Panc1 (cell line): ENCODE measurements around the gene RIPK3. TPM values are rescaled to one million over a fixed set of nuclear protein-coding genes. Genes with fewer than 3 reads are reported as not detected.
"Not testable (repeated sequence)": the region's sequence is repeated elsewhere in the genome, so short reads cannot be mapped to it uniquely, and the experiment has no call there.

Source experiments
- ATAC-seq: fragments of 200-7000 bp; cut with Tn5 transposase; 2 replicates; pipeline ENCODE4 v1.9.1; 2020; ENCODE audit warnings: mild to moderate bottlenecking, moderate library complexity
- BruUV-seq: library from RNA; stranded (reverse); fragments of 400-500 nt; replicated peaks from 2 replicates; lab custom pipeline; 2021; lab: Mats Ljungman, UMichigan
- CTCF ChIA-PET: fragments of 300-600 bp; sonication (Branson Sonifier 250); formaldehyde crosslinking; loops from one replicate; lab custom pipeline; 2022; ENCODE audit warnings: antibody characterized with exemption; lab: Charles Lee
- POLR2A ChIA-PET: fragments of 300-600 bp; sonication (Branson Sonifier 250); formaldehyde crosslinking; loops from one replicate; lab custom pipeline; 2022; ENCODE audit warnings: antibody characterized with exemption; lab: Charles Lee
- DNase-seq: peaks from one replicate; pipeline ENCODE4 v3.0.0-alpha.2; 2010; ENCODE audit warnings: low read depth, low spot score
- H3K27ac ChIP-seq: 2 replicates; pipeline ENCODE4 v1.5.1; 2011; ENCODE audit warnings: mild to moderate bottlenecking, low read length, inconsistent platforms
- H3K27me3 ChIP-seq: fragments of 200-500 bp; sonication (Bioruptor generic); 2 replicates; pipeline ENCODE4 v1.6.0; 2014; ENCODE audit warnings: low read length, inconsistent platforms; ENCODE audit not compliant: control insufficient read depth, insufficient read depth
- H3K36me3 ChIP-seq: fragments of 200-500 bp; sonication (Bioruptor generic); 2 replicates; pipeline ENCODE4 v1.5.1; 2014; ENCODE audit warnings: inconsistent platforms, mild to moderate bottlenecking, low read length, moderate library complexity; ENCODE audit not compliant: control insufficient read depth, insufficient read depth
- H3K4me1 ChIP-seq: 2 replicates; pipeline ENCODE4 v1.5.1; 2011; ENCODE audit warnings: inconsistent platforms, mild to moderate bottlenecking, low read length, moderate library complexity; ENCODE audit not compliant: control insufficient read depth, insufficient read depth
- H3K4me3 ChIP-seq, 2 experiments: 2 replicates each; pipeline ENCODE4 v1.5.1; 2011 to 2012; ENCODE audit warnings: low read depth in 2 of 2, low read length in 2 of 2, mild to moderate bottlenecking in 2 of 2, inconsistent platforms in 1 of 2, moderate library complexity in 1 of 2
- H3K9me3 ChIP-seq: fragments of 200-500 bp; sonication (Bioruptor generic); 2 replicates; pipeline ENCODE4 v1.5.1; 2014; ENCODE audit warnings: low read depth, mild to moderate bottlenecking, inconsistent platforms, low read length, moderate library complexity; ENCODE audit not compliant: control insufficient read depth, insufficient read depth
- CTCF ChIP-seq: fragments of 450-650 bp; IDR thresholded peaks from 2 replicates; pipeline ENCODE4 v1.5.1; 2017; ENCODE audit warnings: mild to moderate bottlenecking
- POLR2AphosphoS5 ChIP-seq: IDR thresholded peaks from 2 replicates; pipeline ENCODE4 v1.6.1; 2012; ENCODE audit warnings: mild to moderate bottlenecking, low read depth, low read length, moderate library complexity
- SIN3A ChIP-seq: IDR thresholded peaks from 2 replicates; pipeline ENCODE4 v1.6.1; 2012; ENCODE audit warnings: low read depth, mild to moderate bottlenecking, low read length, moderate library complexity, borderline replicate concordance; ENCODE audit not compliant: insufficient read depth
- TCF7L2 ChIP-seq: IDR thresholded peaks from 2 replicates; pipeline ENCODE4 v1.6.1; 2011; ENCODE audit warnings: mild to moderate bottlenecking, low read depth, low read length, inconsistent platforms
- in situ Hi-C: cut with HindIII; loops from 2 replicates; pipeline ENCODE4 v1.10.0; 2016; ENCODE audit warnings: low sequenced_read_pairs, low pct_unique_long_range_greater_than_20kb
- intact Hi-C: fragments of 100-400 bp; cut with micrococcal nuclease; formaldehyde crosslinking; loops from one replicate; pipeline ENCODE4 v1.10.0; 2022; ENCODE audit not compliant: unreplicated experiment
- total RNA-seq: library from RNA; stranded (reverse); gene quantifications from one replicate; pipeline ENCODE4 v1.2.1, GENCODE V29; 2021; ENCODE audit not compliant: unreplicated experiment
- TF ChIP-seq, protein P1 (sequence below), 2 experiments: IDR thresholded peaks; 2 replicates each; pipeline ENCODE4 v1.6.1; 2011 to 2012; ENCODE audit warnings: low read depth in 2 of 2, control low read depth in 1 of 2, low read length in 1 of 2, mild to moderate bottlenecking in 1 of 2, moderate library complexity in 1 of 2; ENCODE audit not compliant: insufficient read depth in 1 of 2

Gene RIPK3
- total RNA-seq, 1 experiment from 2014 or later, result not detected

DNA sequence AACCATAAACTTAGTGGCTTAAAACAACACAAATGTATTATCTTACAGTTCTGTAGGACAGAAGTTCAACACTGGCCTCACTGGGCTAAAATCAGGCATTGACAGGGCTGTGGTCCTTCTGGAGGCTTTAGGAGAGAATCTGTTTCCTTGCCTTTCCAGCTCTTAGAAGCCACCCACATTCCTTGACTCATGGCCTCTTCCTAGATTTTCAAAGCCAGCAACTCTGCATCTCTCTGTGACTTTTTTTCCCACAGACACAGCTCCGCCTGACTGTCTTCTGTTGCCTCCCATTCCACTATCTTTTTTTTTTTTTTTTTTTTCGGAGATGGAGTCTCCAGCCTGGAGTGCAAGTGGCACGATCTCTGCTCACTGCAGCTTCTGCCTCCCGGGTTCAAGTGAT is 16.4 kb upstream of the RIPK3 start:
- ChIA-PET POLR2A (no interaction called here), CTCF (no interaction called here)
- Histone ChIP-seq H3K9me3 (no peaks in the 10 kb centered on the region), H3K4me3 (no peak overlapping the region), H3K27ac (no peak overlapping the region), H3K4me1 (no peaks in the 10 kb centered on the region), H3K36me3 (no peaks in the 10 kb centered on the region), H3K27me3 (no peaks in the 10 kb centered on the region)
- intact Hi-C loops (no loop called here), in situ Hi-C loops (no loop called here)
- no TSS peak for BruUV-seq
- no peak for TF ChIP-seq POLR2AphosphoS5
- no peak for TF ChIP-seq CTCF
- TF ChIP-seq, protein P1, sequence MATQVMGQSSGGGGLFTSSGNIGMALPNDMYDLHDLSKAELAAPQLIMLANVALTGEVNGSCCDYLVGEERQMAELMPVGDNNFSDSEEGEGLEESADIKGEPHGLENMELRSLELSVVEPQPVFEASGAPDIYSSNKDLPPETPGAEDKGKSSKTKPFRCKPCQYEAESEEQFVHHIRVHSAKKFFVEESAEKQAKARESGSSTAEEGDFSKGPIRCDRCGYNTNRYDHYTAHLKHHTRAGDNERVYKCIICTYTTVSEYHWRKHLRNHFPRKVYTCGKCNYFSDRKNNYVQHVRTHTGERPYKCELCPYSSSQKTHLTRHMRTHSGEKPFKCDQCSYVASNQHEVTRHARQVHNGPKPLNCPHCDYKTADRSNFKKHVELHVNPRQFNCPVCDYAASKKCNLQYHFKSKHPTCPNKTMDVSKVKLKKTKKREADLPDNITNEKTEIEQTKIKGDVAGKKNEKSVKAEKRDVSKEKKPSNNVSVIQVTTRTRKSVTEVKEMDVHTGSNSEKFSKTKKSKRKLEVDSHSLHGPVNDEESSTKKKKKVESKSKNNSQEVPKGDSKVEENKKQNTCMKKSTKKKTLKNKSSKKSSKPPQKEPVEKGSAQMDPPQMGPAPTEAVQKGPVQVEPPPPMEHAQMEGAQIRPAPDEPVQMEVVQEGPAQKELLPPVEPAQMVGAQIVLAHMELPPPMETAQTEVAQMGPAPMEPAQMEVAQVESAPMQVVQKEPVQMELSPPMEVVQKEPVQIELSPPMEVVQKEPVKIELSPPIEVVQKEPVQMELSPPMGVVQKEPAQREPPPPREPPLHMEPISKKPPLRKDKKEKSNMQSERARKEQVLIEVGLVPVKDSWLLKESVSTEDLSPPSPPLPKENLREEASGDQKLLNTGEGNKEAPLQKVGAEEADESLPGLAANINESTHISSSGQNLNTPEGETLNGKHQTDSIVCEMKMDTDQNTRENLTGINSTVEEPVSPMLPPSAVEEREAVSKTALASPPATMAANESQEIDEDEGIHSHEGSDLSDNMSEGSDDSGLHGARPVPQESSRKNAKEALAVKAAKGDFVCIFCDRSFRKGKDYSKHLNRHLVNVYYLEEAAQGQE (IDR thresholded peaks at IDR 0.05; ENCODE audit: insufficient read depth in 1 of 2, low read depth in 2 of 2, low read length in 1 of 2), result no peak
- no peak for TF ChIP-seq TCF7L2
- TF ChIP-seq SIN3A, result no peak
- ATAC-seq (no peak), DNase-seq (no peak)

DNA sequence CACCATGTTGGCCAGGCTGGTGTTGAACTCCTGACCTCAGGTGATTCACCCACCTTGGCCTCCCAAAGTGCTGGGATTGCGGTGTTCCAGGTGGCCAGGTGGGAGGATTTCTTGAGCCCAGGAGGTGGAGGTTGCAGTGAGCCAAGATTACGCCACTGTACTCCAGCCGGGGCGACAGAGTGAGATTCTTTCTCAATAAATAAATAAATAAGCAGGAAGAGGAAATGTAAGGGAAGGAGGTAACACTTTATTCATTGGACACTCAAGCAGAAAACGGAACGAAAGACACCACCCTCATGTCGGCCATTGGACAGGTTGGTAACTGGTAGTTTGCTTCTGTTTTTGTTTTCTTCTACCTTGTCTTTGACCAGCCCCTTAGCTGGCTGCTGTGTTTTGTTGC is 15.2 kb upstream of the RIPK3 start:
- no peak for DNase-seq
- no TSS peak for BruUV-seq
- no peaks in the 10 kb centered on the region for H3K9me3 ChIP-seq
- H3K36me3 ChIP-seq, result no peaks in the 10 kb centered on the region
- TF ChIP-seq CTCF (no peak), TCF7L2 (no peak), SIN3A (no peak), POLR2AphosphoS5 (no peak)
- TF ChIP-seq, protein P1 (IDR thresholded peaks at IDR 0.05; ENCODE audit: insufficient read depth in 1 of 2, low read depth in 2 of 2, low read length in 1 of 2), result no peak
- CTCF ChIA-PET, result no interaction called here
- no peak overlapping the region for H3K27ac ChIP-seq
- H3K27me3 ChIP-seq, result no peaks in the 10 kb centered on the region
- POLR2A ChIA-PET, result no interaction called here
- no peak overlapping the region for H3K4me3 ChIP-seq
- H3K4me1 ChIP-seq, result no peaks in the 10 kb centered on the region
- in situ Hi-C loops (no loop called here), intact Hi-C loops (no loop called here)
- no peak for ATAC-seq

GRCh38 chr14:24354482-24354825 is 14.7 kb upstream of the RIPK3 start:
- in situ Hi-C loops, H3K36me3 ChIP-seq, POLR2A ChIA-PET, H3K27me3 ChIP-seq, ATAC-seq, CTCF ChIA-PET, H3K27ac ChIP-seq, H3K9me3 ChIP-seq, intact Hi-C loops, H3K4me1 ChIP-seq, H3K4me3 ChIP-seq, DNase-seq, BruUV-seq: not testable (repeated sequence)
